HG03439 (cell line): Measurements from ENCODE around the gene LRFN5.
"Not testable (repeated sequence)": the region's sequence is repeated elsewhere in the genome, so short reads cannot be mapped to it uniquely, and the experiment has no call there.

ENCODE experiments used
- ATAC-seq: cut with Tn5 transposase; IDR thresholded peaks from one replicate; pipeline ENCODE4 v1.9.1; 2021; ENCODE audit warnings: mild to moderate bottlenecking, moderate library complexity; ENCODE audit not compliant: unreplicated experiment

Gene LRFN5

GRCh38 chr14:41878321-41878720, 271.6 kb downstream of the LRFN5 start:
- ATAC-seq = no peak

DNA sequence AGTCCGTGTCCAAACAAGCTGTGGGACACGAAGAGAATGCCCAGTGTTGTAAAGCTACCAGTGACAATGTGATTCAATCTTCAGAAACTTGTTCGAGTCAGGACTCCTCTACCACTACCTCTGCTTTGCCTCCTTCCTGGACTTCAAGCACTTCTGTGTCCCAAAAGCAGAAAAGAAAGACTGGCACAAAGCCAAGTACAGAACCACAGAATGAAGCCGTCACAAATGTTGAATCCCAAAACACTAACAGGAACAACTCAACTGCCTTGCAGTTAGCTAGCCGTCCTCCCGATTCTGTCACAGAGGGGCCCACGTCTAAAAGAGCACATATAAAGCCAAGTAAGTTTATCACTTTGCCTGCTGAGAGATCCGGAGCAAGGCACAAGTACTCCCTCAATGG, 284.9 kb downstream of the LRFN5 start:
- ATAC-seq = no peak

- no peak for ATAC-seq
Observed at GRCh38 chr14:41899416-41899815, 292.7 kb downstream of the LRFN5 start.

DNA sequence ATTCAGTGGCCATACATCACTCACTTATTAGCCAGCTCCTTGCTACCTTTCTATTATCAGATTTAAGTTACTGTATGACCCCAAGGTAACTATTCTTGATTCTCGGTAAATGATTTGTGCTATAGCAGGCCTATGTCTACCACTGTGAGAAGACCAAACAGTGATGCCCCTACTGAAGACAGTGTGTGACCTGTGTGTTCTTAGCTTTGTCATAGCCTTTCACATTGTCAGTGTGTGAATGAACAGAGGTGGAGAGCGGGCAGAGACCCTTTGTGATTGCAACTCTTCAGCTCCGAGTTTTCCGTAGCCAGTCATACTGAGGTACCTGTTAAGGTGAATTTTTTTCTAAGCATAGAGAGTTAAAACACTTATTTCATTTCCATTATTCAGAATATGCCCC, 294.0 kb downstream of the LRFN5 start:
- ATAC-seq = no peak

- ATAC-seq = no peak
Observed at GRCh38 chr14:41901089-41901488, 294.4 kb downstream of the LRFN5 start.

DNA sequence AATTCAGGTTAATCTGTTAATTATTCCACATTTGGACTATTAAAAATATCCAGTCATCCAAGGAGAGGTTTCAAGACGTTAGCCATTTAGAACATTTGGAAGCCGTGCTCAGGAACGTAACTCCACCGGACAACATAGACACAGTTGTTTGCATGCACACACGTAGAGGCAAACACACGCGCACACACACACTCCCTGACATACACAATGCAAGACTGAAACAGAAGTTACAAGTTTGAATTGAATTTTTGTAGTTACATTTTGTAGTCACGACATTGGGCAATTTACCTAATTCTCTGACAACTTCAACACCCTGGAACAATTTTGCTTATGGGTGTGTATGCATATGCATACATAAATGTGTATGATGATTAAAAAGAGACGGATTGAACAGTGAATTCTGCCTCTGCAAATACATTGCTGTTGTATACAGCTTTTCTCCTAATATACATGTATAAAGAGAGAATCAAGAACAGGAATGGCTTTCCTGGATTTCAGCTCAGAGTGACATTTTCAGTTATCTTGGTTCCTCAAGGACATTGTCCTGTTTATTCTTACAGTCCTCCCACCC, 298.8 kb downstream of the LRFN5 start:
- ATAC-seq = no peak

GRCh38 chr14:41911155-41911554, 304.5 kb downstream of the LRFN5 start:
- ATAC-seq = not testable (repeated sequence)

- ATAC-seq = no peak
Observed at GRCh38 chr14:41913398-41913797, 306.7 kb downstream of the LRFN5 start.

GRCh38 chr14:41915732-41916131, 309.1 kb downstream of the LRFN5 start:
- no peak for ATAC-seq

DNA sequence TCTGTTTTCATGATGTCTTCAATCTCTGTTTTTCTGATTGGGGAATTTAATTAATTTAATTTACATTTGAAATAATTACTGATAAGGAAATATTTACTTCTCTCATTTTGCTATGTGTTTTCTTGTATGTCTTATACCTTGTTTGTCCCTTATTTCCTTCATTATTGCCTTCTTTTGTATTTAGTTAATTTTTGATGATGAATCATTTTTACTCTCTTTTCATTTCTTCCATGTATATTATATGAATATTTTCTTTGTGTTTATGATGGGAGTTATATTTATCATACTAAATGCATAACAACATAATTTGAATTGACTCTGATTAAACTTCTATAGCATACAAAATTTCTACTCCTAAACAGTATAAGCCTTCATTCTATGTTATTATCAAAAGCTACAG, 309.6 kb downstream of the LRFN5 start:
- ATAC-seq = no peak

- no peak for ATAC-seq
Observed at GRCh38 chr14:41925409-41925808, 318.7 kb downstream of the LRFN5 start.

DNA sequence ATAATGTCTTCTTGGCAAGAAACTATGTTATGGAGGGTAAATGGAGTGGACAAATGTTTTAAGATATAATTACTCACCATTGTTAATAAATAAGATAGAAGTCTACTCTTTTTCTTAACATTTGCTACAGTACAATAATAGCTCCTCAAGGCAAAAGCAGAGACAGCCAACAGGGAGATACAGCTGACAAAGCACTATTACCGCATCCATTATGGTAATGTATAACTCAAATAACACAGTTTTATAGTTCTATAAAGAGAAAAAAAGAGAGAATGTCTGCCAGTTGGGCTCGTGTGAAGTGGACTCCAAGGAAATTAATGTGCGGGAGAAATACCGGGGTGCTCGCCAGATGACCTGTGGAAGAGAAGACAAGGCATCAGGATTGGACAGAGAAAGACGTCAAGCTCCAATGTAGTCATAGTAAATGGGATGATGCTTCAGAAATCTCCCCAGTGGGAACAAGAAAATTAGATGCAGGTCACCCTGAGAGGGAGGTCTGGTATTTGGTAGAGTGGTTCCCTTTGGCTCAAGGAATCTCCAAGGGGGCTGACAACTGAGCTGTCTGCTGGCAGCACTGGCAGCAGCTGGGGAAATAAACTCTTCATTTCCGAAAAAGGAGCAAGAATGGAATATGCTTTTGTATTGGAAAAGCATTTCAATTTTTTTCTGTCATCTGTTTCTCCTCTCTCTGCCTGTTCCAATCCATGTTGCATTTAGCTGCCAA, 343.9 kb downstream of the LRFN5 start:
- ATAC-seq = no peak
